ENCODE measurements around the gene KIAA1328.
"Not testable (repeated sequence)": the region's sequence is repeated elsewhere in the genome, so short reads cannot be mapped to it uniquely, and the experiment has no call there.

The KIAA1328 gene

DNA sequence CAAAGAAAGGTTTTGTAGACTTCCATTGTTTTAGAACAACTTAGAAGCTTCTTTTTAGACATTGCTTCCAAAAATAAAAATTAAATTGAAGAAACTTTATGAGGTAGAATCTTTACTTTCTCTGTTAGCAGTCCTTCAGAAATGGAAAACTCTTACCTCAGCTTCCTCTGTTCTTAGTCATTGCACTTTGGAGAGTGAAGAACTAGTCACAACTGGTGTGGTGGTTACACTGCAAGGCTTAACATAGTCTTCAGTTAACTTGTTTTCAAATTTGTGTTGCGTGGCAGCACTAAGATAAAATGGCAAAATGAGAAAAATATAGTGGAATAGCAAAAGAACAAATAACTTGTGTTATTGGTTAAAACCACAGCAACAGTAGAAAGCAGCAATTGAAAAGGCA, 332.6 kb downstream of the KIAA1328 start:
- no peak for DNase-seq

DNA sequence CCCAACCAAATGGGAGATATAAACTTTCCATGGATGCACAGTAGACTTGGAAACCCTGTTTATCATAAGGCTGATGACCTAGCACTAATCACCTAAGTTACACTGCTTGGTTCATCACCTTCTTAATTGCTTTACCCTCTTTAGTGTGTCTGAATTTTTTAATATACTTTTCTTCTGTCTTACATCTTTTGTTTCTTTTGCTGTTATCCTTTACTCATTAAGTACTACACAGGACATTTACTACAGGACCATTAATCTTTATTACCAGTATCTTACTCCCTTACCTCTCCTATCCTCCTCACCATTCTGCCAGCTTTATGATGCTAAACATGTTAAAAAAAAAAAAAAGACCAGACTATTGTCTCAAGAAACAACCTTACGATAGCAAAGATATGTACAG, 333.6 kb downstream of the KIAA1328 start:
- DNase-seq: no peak

DNA sequence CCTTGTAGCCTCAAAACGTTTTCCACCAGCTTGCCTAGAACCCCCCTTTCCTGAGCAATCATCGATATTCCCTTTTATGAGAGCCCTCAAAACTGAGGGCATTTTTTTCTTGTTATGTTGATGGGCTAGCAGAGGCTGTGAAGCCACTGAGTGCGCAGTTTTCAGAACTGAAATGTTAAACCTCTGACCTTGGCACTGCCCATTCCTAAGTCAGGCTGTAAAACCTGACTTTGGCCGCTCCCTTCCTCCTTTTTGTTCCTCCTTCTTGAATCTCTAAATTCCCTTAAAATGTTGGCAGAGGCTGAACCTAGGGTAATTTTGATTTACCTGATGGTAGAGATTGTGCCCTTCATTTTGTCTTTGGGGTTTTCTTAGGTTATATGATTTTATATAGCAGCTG, 334.2 kb downstream of the KIAA1328 start:
- no peak for DNase-seq

DNA sequence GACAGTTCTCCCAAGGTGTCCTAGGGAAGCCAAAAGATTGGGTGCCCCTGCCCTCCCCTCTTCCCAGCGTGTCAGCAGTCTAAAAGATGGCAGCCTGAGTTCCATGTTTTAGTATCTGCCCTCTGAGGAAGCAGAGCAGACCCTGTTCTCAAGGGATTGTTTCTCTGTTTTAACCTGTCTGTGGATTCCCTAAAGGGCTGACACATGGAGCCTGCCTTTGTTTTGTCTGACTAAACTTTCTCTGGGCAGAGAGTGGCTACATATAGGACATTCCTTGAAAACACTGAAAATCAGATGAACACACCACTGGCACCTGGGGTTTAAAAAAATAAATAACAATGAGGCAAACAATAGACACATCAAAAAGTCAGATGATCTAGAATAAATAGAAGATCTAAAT, 337.6 kb downstream of the KIAA1328 start:
- DNase-seq: no peak

DNA sequence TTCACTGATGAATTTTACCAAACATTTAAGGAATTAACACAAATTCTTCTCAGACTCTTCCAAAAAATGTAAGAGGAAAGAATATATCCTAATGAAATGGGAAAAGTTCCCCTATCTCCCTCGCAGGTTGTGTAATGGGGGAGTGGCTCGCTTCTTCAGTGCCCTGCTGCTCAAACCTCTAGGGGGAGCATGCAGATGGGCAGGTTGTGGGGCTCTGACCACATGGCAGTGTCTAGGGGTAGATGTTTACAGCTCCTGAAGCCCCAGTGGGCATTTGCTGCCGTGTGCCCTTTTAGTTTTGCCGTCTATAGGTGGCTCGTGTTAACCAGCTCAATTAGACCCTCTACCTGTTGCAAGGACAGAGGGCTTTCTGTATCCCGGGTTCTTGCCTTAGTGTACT, 338.0 kb downstream of the KIAA1328 start:
- DNase-seq: not testable (repeated sequence)

DNA sequence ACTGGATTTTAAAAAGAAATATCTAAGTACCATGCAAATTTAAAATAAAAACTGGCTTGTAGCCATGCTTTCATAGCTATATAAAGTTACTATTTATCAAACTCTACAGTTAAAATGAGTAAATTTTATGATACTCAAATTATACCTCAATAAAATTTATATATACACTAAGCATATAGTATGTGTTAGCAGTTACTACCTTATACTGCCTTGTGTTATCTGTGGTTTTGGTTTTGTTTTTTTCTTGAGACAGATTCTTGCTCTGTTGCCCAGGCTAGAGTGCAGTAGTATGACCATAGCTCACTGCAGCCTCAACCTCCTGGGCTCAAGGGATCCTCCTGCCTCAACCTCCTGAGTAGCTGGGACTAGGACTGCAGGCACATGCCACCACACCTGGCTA, 342.1 kb downstream of the KIAA1328 start:
- DNase-seq: no peak

DNA sequence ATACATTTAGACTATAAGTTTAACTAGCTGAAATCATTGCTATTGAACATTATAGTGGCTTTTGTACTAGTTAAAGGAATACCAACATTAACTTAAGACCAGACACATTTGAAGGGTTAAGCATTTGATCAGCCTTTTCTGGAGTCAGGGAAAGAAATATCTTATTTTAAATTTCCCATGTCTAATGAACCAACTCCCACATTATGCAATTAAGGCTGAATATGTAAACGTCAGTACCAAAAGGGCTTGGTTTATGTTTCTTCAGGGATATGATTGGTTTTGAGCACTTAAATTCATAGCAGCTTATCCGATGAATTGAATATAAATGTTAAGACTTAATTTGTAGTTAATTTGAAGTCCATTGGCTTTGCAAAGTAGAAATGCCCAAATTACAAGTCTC, 344.5 kb downstream of the KIAA1328 start:
- no peak for DNase-seq

DNA sequence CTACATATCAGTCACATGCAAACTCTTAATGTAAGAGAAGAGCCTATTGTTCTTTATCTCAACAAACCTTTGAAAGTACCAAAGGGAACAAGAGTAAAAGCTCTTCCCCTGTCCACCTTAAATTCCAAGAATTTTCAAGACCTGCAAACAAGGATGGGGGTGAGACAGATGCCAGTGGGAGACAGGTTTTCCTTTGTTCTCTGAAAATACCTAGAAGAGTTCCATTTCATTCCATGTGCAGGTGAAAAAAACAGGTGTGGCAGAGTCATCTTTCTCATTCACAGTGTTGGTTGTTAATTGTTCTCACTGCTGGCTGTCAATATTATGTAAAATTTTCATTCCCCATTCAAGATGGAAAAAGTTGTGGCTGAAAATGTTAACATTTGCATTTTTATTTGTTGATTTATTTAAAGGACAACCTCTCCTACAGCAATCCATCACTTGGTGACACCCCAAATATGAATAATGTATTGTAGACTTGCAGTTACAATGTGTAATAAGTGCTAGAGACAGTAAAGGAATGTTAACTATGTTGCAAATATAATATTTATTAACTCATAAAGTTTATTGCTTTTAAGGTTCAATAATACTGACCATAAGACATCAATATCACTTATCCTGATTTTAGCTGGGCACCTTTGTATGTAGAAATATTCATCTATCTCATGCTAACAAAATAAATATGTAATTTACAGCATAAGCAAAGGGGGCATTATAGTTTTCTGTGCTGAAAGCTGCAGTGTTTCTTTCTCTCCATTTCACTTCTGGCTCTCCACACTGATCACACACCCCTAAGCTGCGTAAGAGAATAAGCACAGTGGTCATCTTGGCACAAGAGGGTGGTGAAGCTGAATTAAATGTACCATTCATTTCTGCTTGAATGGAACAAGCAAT, 347.0 kb downstream of the KIAA1328 start:
- no peak for DNase-seq

DNA sequence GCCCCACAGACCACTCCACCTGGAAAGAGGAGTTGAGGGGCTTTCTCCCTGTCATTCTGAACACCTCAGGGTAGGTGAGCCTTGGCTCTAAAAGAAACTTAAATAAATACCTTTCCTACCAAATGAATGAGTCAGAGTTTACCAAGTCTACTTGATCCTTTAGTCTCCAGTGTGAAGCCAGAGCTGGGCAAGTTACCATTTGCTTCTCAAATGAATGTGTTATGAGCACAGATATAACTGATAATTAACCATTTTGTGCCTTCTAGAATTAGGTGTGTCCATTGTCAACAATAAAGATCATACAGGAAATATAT, 347.7 kb downstream of the KIAA1328 start:
- DNase-seq: no peak

DNA sequence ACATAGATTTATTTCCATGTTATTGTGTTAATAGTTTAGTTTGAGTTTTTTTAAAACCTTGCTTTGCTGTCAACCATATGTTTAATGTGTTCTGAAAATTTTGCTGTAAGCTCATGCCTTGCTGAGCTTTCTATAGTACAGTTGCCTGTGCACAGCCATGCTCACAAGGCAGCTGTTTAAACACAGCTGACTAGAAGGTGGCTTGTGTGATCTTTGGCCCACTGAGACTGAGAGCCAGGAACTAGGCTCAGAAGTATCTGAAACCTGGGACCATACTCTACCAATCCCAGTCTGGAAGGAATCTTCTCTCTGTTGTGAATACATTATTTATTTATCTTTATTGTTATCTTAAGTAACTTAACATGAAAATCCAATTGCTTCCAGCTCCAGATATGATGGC, 350.5 kb downstream of the KIAA1328 start:
- DNase-seq: no peak

DNA sequence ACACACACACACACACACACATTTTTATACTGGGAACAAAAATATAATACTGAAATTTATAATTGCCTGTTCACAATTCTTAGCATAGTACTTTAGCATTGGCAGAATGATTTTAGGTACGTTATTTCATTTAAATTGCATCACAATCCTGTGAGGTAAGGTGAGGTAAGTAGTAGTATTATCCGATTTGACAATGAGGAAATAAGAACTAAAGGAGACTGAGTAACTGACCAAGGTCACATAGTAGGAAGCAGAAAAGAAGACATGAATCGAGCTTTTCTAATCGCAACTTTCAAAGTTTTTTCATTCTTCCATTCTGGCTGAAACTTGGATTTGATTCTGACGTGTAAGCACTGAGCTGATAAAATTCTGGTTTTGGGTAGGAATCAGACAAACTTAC, 351.2 kb downstream of the KIAA1328 start:
- DNase-seq: no peak

DNA sequence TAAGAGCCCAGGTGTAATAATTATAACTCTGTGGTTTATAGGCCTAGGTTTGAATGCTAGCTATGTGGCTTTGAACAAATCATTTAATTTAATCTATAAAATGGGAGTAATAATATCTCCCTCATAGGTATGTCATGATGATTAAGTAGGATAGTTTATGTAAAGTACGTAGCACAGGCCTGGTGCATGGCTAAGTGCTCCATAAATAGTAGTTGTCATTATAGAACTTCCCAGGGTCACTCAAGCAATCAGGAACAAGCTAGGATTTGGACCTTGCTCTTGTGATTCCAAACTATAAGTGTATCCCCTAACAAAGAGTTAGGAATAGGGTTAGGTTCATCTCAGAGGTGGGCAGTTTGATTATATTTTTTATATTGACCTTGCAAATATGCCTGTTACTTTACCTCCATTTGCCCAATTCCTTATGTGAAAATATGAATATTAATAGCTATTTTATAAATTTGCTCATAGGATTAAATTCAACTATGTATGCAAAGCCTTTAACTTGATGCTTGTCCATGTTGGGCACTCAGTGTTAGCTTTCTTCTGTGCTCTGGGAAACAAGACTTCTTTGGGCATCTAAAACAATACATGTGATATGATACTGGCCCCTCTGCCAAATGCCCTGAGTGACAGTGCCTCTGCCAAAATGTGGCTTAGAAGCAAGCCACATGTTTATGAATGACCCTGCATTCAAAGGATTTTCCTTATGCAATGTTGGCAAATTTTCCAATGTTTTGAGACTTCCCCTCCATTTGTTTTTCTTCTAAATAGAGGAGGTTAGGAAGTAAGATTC, 353.6 kb downstream of the KIAA1328 start:
- DNase-seq: no peak

DNA sequence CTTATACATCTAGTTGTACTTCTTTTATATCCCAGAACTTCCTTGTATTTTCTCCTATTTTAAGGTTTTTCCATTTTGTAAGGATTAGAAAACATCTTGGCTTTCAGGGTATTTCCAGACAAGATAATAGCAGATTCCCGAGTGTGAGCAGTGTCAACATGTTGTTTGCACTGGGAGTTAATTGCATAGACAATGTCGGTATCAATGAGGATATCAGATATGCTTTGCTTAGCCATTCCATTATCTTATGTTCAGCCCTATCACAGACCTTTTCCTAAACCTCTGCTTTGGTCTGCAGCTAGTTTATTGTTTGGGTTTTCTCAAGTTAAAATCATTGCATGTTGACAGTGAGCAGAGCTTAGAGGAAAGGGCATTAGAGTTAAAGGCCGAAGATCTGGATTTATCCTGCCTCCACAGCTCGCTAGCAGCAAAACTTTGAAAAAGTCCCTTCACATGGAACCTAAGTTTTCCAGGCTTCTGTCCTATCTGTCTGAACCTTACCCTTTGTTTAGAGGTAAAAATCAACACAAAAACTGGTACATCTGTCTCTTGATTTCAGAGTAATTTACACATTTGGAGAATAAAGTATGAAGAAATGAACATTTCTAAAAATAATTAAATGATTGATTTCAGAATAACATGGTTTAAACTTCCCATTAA, 355.4 kb downstream of the KIAA1328 start:
- no peak for DNase-seq

DNA sequence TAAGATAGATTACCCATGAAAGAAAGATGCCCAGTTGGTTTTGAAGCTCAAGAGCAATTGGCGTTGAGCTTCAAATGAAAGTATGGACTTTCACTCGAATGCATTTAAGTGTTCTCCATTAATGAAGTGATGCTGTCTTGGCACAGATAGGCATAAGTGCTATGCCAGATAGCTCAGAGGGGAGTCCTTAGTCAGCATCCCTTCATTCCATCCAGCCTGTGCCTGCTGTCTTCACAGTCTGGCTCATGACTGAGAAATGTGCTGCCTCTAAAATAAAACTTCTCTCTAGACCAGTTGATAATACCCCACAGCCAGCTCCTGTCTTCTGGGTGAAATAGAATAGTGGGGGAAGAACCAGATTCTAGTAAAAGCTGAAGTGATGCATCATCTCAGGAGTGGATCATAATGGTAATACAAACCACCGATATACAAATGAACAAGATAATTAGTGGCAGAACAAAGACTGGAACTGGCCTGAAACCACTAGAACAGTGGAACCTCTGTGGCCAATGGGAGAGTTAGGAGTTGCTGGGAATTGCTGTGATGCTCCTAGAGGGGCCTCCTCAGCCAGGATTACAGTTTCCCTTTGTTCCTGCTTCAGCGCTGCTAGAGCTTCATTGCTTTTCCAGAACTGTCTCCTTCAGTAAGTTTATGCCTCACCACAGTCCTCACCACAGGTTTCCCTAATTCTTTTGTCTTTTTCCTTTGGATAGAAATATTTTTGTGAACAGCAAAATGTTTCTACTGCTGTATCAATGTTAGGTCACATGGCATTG, 359.3 kb downstream of the KIAA1328 start:
- no peak for DNase-seq

DNA sequence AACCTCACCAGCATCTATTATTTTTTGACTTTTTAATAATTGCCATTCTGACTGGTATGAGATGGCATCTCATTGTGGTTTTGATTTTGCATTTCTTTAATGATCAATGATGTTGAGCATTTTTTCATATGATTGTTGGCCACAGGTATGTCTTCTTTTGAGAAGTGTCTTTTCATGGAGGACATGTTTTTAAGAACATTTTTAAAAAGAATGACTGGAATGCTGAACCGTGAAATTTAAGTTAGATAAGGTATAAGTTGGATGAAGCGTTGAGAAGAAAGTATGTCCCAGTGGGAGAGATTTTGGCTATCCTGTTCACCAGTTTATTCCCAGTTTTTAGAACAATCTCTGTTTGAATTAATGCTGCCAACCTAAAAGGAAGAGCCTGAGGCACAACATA, 370.8 kb downstream of the KIAA1328 start:
- no peak for DNase-seq

DNA sequence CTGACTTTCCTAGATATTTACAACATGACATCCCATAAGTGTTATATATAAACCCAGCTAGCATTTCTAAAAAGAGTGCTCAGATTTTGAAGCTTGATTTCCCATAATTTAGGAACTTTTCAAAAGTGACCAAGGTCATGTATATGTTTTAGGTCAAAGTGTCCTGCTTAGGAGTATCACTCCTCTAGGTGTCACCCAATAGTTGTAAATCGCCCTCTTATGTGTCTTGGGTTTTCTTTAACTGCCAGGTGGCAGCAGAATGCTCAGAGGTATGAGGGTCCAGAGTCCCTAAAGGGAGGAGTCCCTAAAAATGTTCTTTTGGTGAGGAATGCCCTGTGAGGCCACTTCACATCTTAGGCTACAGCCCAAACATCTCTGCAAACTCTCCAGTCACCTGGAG, 378.4 kb downstream of the KIAA1328 start:
- DNase-seq: no peak

DNA sequence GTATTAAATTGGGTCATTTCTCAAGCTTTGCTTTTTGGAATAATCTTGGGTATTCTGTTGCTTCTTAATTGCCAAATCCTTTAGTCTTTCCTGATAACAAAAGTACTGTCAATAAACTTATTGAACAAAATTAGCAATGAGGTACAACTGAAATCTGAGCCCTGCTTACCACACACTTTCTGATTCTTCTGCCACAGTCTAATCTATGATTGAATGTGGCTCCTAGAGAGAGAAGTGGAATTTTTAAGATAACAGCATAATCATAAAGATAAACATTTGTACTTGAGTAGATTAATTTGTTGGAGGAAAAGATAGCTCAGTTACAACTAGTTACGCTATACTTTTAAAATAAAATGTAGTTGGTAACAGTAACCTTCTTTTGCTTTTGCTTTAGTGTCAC, 381.9 kb downstream of the KIAA1328 start:
- no peak for DNase-seq

DNA sequence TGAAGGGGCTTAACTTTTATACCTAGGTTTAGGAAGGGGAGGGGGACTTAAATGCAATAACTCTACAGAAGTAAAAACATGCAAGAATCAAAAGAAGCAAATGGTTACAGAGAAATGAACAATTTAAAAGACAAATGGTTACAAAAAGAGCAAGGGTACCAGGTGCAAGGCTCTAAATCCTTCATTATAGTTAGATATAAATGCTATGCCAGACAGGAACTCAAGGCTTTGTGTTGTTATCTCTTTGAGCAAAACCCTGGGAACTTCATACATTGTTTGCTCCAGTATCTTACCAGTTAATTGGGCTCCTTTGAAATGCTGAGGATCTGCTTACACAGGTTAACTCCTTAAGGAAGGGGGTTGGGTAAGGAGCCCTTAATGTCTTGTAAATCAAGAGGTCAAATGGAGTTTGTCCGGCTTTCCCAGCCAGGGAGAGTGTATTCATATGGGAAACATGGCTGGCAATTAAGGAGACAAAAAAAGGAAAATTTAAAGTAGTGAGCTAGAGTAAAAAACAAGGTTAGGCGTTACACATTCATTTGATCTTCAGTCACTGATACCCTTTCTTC, 389.2 kb downstream of the KIAA1328 start:
- DNase-seq: no peak

DNA sequence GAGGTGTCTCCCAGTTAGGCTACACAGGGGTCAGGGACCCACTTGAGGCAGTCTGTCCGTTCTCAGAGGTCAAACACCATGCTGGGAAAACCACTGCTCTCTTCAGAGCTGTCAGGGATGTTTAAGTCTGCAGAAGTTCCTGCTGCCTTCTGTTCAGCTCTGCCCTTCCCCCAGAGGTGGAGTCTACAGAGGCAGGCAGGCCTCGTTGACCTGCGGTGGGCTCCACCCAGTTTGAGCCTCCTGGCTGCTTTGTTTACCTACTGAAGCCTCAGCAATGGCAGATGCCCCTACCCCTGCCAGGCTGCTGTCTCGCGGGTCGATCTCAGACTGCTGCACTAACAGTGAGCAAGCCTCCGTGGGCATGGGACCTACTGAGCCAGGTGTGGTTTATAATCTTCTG, 390.3 kb downstream of the KIAA1328 start:
- no peak for DNase-seq

DNA sequence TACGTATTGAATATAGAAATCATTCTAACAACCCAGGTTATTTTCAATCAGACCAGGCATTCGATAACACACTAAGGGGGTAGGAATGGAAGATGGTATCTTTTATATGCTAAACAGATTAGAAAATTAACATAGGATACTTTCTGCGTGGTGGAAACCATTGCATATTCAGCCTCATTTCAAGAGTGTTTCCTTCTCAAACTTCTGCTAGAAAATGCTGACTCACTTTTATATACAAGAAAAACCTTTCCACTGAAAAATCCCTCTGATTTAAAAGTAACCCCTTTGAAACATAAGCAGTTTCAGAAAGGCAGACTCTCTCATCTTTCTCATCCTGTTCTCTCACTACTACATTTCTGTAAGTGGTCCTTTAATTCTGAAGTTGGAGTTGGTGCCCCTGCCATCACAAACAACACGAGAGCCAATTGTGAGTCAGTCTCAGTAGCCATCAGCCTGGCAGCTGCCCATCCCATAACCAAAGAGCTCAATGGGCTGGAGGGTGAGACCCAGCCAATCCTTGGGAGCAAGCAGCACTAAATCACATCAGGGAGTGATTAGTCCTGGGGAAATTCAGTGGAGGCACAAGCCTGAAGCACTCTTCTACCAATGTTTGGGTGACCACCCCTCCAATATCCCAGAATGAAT, 393.5 kb downstream of the KIAA1328 start:
- no peak for DNase-seq

DNA sequence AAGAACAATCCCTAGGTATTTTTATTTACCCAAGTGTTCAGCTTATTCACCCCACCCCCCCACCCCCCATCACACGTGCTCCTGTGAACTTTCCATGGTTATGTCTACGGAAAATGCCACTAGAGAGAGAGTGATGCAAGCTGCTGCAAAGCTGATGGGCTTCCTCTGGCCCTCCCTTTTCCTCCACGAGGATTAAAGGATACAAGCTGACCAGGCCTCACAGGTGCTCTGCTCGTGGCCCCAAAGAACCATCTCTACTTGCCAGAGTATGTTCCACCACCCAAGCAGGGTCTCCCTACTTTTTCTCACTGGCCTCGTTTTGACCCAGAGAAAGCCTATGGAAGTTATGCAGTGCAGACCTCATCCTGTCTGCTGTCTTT, 394.1 kb downstream of the KIAA1328 start:
- no peak for DNase-seq

DNA sequence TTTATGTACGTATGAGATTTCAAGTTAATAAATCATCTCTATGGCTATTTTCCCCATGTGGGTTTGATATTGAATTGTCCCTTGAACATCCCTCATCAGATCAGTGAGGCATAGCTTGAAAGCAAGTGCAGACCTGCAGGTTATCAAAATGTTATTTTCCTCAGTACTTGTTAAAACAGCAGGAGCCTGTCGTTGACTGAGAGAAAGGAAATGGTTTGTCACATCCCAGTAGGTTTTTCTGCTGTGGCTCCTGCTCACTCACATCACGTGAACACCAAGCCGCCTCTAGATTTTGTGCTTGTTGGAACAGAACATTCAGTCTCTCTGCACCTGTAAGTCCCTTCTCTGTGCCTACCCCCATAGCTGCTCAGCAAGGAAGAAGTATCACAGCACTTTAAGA, 396.4 kb downstream of the KIAA1328 start:
- DNase-seq: no peak
